B cell (primary cell): ENCODE data around the gene IPP. TPM values are rescaled to one million over a fixed set of nuclear protein-coding genes. Genes with fewer than 3 reads are reported as not detected.

Source experiments
- ATAC-seq: fragments of 200-7000 bp; cut with Tn5 transposase; one replicate; pipeline ENCODE4 v1.10.0; 2021; ENCODE audit warnings: low read depth, mild to moderate bottlenecking, moderate number of reproducible peaks, moderate library complexity
- CTCF ChIA-PET: fragments of 350-600 bp; sonication (Branson Sonifier 250); formaldehyde crosslinking; loops from one replicate; lab custom pipeline; 2021; ENCODE audit warnings: antibody characterized with exemption, inconsistent platforms; lab: Charles Lee
- POLR2A ChIA-PET: fragments of 350-600 bp; sonication (Branson Sonifier 250); formaldehyde crosslinking; loops from one replicate; lab custom pipeline; 2021; ENCODE audit warnings: antibody characterized with exemption; lab: Charles Lee
- DNase-seq: peaks from one replicate; pipeline ENCODE4 v3.0.0; 2013
- H2AFZ ChIP-seq: 2 replicates; pipeline ENCODE4 v1.6.1; 2012; ENCODE audit warnings: mild to moderate bottlenecking, low read depth, low read length; ENCODE audit not compliant: insufficient read depth, poor library complexity, severe bottlenecking
- H3K27ac ChIP-seq, 2 donors: 1 replicate in 1 of 2; 2 replicates in 1 of 2; pipeline ENCODE4 v1.5.1; 2012 to 2013; ENCODE audit warnings: low read length in 2 of 2, mild to moderate bottlenecking in 2 of 2, moderate library complexity in 1 of 2
- H3K27me3 ChIP-seq, 4 experiments: fragments of 200-600 bp in 1 of 4; sonication (generic) in 1 of 4; replicated peaks in 1 of 4; 1 replicate in 2 of 4; 2 replicates in 2 of 4; pipeline versions ENCODE4 v1.6.1 to v1.7.0; 2013 to 2016; ENCODE audit warnings: low read length in 3 of 4, mild to moderate bottlenecking in 2 of 4, mixed read lengths in 1 of 4, moderate library complexity in 1 of 4; ENCODE audit not compliant: insufficient read depth in 4 of 4, control insufficient read depth in 3 of 4; ENCODE audit errors: control extremely low read depth in 1 of 4
- H3K36me3 ChIP-seq, 2 experiments: replicated peaks in 1 of 2; 1 replicate in 1 of 2; 2 replicates in 1 of 2; pipeline versions ENCODE4 v1.6.1 to v1.7.1; 2013; ENCODE audit warnings: low read length in 1 of 2; ENCODE audit not compliant: insufficient read depth in 2 of 2, control insufficient read depth in 1 of 2; ENCODE audit errors: control extremely low read depth in 1 of 2, extremely low read depth in 1 of 2
- H3K4me1 ChIP-seq, 2 donors: fragments of 200-600 bp in 1 of 2; sonication (generic) in 1 of 2; 1 replicate in 1 of 2; 2 replicates in 1 of 2; pipeline versions ENCODE4 v1.5.1 to v1.6.1; 2013 to 2017; ENCODE audit warnings: low read length in 2 of 2; ENCODE audit not compliant: control insufficient read depth in 2 of 2, insufficient read depth in 2 of 2
- H3K4me2 ChIP-seq: replicated peaks from 2 replicates; pipeline ENCODE3; 2012; ENCODE audit warnings: mild to moderate bottlenecking, low read depth, low read length; ENCODE audit not compliant: poor library complexity, severe bottlenecking
- H3K4me3 ChIP-seq, 5 experiments: fragments of 200-600 bp in 1 of 5; sonication (generic) in 1 of 5; 1 replicate in 3 of 5; 2 replicates in 2 of 5; pipeline versions ENCODE4 v1.5.1 to v1.7.0; 2011 to 2016; ENCODE audit warnings: low read length in 4 of 5, mild to moderate bottlenecking in 4 of 5, low read depth in 2 of 5, control low read depth in 1 of 5, moderate library complexity in 1 of 5; ENCODE audit not compliant: insufficient read depth in 1 of 5; ENCODE audit errors: control extremely low read depth in 1 of 5, extremely low read depth in 1 of 5
- H3K79me2 ChIP-seq: fragments of 200-600 bp; sonication (generic); one replicate; pipeline ENCODE4 v1.6.0; 2016; ENCODE audit warnings: low read length; ENCODE audit not compliant: control insufficient read depth, insufficient read depth
- H3K9ac ChIP-seq: fragments of 200-600 bp; sonication (generic); 2 replicates; pipeline ENCODE4 v1.6.1; 2017; ENCODE audit warnings: mild to moderate bottlenecking, low read length, moderate library complexity
- H3K9me3 ChIP-seq, 3 donors: one replicate each; pipeline versions ENCODE4 v1.6.1 to v1.7.1; 2013; ENCODE audit warnings: low read length in 2 of 3; ENCODE audit not compliant: control insufficient read depth in 2 of 3, insufficient read depth in 1 of 3; ENCODE audit errors: control extremely low read depth in 1 of 3
- H4K20me1 ChIP-seq: 2 replicates; pipeline ENCODE4 v1.6.0; 2012; ENCODE audit warnings: mild to moderate bottlenecking, low read length; ENCODE audit not compliant: insufficient read depth, control insufficient read depth, poor library complexity, severe bottlenecking
- H3K27ac Mint-ChIP-seq: one replicate; pipeline ENCODE4 v1.8.0; 2021; ENCODE audit warnings: mixed read lengths
- H3K27me3 Mint-ChIP-seq: one replicate; pipeline ENCODE4 v1.8.0; 2021; ENCODE audit warnings: mixed read lengths
- H3K4me1 Mint-ChIP-seq: one replicate; pipeline ENCODE4 v1.8.0; 2021; ENCODE audit warnings: mixed read lengths
- H3K4me3 Mint-ChIP-seq: one replicate; pipeline ENCODE4 v1.8.0; 2021; ENCODE audit warnings: mixed read lengths
- H3K9me3 Mint-ChIP-seq: one replicate; pipeline ENCODE4 v1.8.0; 2022; ENCODE audit warnings: mixed read lengths; ENCODE audit not compliant: insufficient read depth
- CTCF ChIP-seq: fragments of 200-600 bp; IDR thresholded peaks from one replicate; pipeline ENCODE4 v1.8.0; 2022; ENCODE audit warnings: antibody characterized with exemption, mild to moderate bottlenecking
- EZH2 ChIP-seq: IDR thresholded peaks from 2 replicates; pipeline ENCODE4 v1.6.1; 2012; ENCODE audit warnings: borderline replicate concordance, low read depth, mild to moderate bottlenecking, moderate library complexity, low read length; ENCODE audit not compliant: insufficient read depth, poor library complexity, severe bottlenecking
- WGBS: methylation state at CpG from one replicate; pipeline ENCODE4 v1.1.5; 2013; ENCODE audit warnings: missing lambda C conversion rate; ENCODE audit not compliant: insufficient coverage; 5-methylcytosine and 5-hydroxymethylcytosine counted together
- intact Hi-C: fragments of 100-400 bp; cut with micrococcal nuclease; formaldehyde crosslinking; loops from one replicate; pipeline ENCODE4 v1.10.0; 2022
- polyA plus RNA-seq: library from polyadenylated mRNA; depleted of rRNA; stranded (reverse); fragments of >200 nt; gene quantifications from 2 replicates; pipeline ENCODE4 v1.2.3, GENCODE V29; 2012
- total RNA-seq, 2 donors: library from RNA; stranded (reverse); fragments of 120-200 nt in 1 of 2; gene quantifications; 1 replicate in 1 of 2; 2 replicates in 1 of 2; pipeline versions ENCODE4 v1.2.3 to v1.2.4, GENCODE V29; 2013 to 2022

Gene IPP
- total and polyA plus RNA-seq, 2 donors (not counting 1 experiment from before 2014, with no cell fraction given), result 2.3 to 12.1 TPM

- Histone ChIP-seq H3K79me2 (no peaks in the 10 kb centered on the region), H2AFZ (no peak overlapping the region), H3K27me3 (no peaks in the 10 kb centered on the region), H3K9me3 (no peaks in the 10 kb centered on the region), H3K9ac (no peak overlapping the region), H4K20me1 (no peaks in the 10 kb centered on the region), H3K4me2 (no peak overlapping the region), H3K27ac (no peak overlapping the region), H3K4me3 (no peak overlapping the region), H3K36me3 (no peaks in the 10 kb centered on the region), H3K4me1 (peaks cover 5 to 6% of the 10 kb centered on the region in 2 donors)
- DNase-seq (no peak), ATAC-seq (no peak)
- TF ChIP-seq EZH2, result no peak
- WGBS, result 86% methylated on average over 1 of the region's 4 CpGs
- H3K27ac Mint-ChIP-seq, result no peak overlapping the region
- peaks cover 16% of the 10 kb centered on the region for H3K27me3 Mint-ChIP-seq
- POLR2A ChIA-PET, result no interaction called here
- H3K4me1 Mint-ChIP-seq, result peaks cover 6% of the 10 kb centered on the region
- CTCF ChIA-PET, result interaction anchor here (0.6 kb wide), 1 partner anchor 55 kb away, joined by 3 read pairs; no protein-coding TSS in a partner anchor
- no peaks in the 10 kb centered on the region for H3K9me3 Mint-ChIP-seq
- intact Hi-C loops, result no loop called here
- H3K4me3 Mint-ChIP-seq, result no peak overlapping the region
These were observed 42.3 kb upstream of the IPP start for GRCh38 chr1:45792744-45793143.

- Histone ChIP-seq H4K20me1 (no peaks in the 10 kb centered on the region), H3K4me1 (peaks cover 8 to 9% of the 10 kb centered on the region in 2 donors), H3K4me2 (no peak overlapping the region), H3K79me2 (no peaks in the 10 kb centered on the region), H2AFZ (no peak overlapping the region), H3K27ac (no peak overlapping the region), H3K27me3 (no peaks in the 10 kb centered on the region), H3K9ac (no peak overlapping the region), H3K4me3 (no peak overlapping the region), H3K9me3 (no peaks in the 10 kb centered on the region), H3K36me3 (no peaks in the 10 kb centered on the region)
- ATAC-seq (no peak), DNase-seq (no peak)
- intact Hi-C loops, result no loop called here
- H3K9me3 Mint-ChIP-seq, result no peaks in the 10 kb centered on the region
- peaks cover 11% of the 10 kb centered on the region for H3K27me3 Mint-ChIP-seq
- TF ChIP-seq EZH2, result no peak
- TF ChIP-seq CTCF, result no peak
- H3K4me3 Mint-ChIP-seq, result no peak overlapping the region
- CTCF ChIA-PET, result no interaction called here
- POLR2A ChIA-PET, result interaction anchor here (0.7 kb wide), 1 partner anchor 115 kb away, joined by 6 read pairs; no protein-coding TSS in a partner anchor
- 20% methylated on average over 1 of the region's 2 CpGs for WGBS
- H3K4me1 Mint-ChIP-seq, result peaks cover 11% of the 10 kb centered on the region
- no peak overlapping the region for H3K27ac Mint-ChIP-seq
These were observed 39.1 kb upstream of the IPP start for GRCh38 chr1:45789601-45790000.
